Measurements from ENCODE around the gene IFT43. TPM values are rescaled to one million over a fixed set of nuclear protein-coding genes. Genes with fewer than 3 reads are reported as not detected.

The IFT43 gene
- total RNA-seq, 4 donors from 2014 or later = 16.2 to 31.4 (median 26.1) TPM

- no peaks in the 10 kb centered on the region for H3K36me3 ChIP-seq
- no peak for TF ChIP-seq CTCF (IDR thresholded peaks at IDR 0.05)
- 48 to 56% methylated on average over 8 of the region's 8 CpGs for WGBS, 2 donors
- peaks cover 0 to 13% (median 0%) of the 10 kb centered on the region in 4 donors for H3K9me3 ChIP-seq
- H3K4me1 ChIP-seq = no peaks in the 10 kb centered on the region
- H3K4me3 ChIP-seq = no peak overlapping the region
- H3K27ac ChIP-seq = no peak overlapping the region
- H3K27me3 ChIP-seq = no peaks in the 10 kb centered on the region
- DNase-seq (ENCODE audit: low spot score in 2 of 2) = no peak
Observed at GRCh38 chr14:76113691-76114090, 128.1 kb downstream of the IFT43 start.

GRCh38 chr14:76115010-76115422 lies 129.5 kb downstream of the IFT43 start:
- H3K27ac ChIP-seq = no peak overlapping the region
- DNase-seq (ENCODE audit: low spot score in 2 of 2) = no peak
- no peaks in the 10 kb centered on the region for H3K4me1 ChIP-seq
- no peak for TF ChIP-seq EP300 (IDR thresholded peaks at IDR 0.05)
- no peak for TF ChIP-seq POLR2A (IDR thresholded peaks at IDR 0.05)
- no peak for TF ChIP-seq CTCF (IDR thresholded peaks at IDR 0.05)
- H3K27me3 ChIP-seq = no peaks in the 10 kb centered on the region
- no peak overlapping the region for H3K4me3 ChIP-seq
- 55 to 73% methylated on average over 2 of the region's 2 CpGs for WGBS, 2 donors
- peaks cover 0 to 13% (median 0%) of the 10 kb centered on the region in 4 donors for H3K9me3 ChIP-seq
- H3K36me3 ChIP-seq = no peaks in the 10 kb centered on the region

GRCh38 chr14:76117789-76118484 lies 132.4 kb downstream of the IFT43 start:
- no peak for DNase-seq (ENCODE audit: low spot score in 2 of 2)
- Histone ChIP-seq H3K36me3 (no peaks in the 10 kb centered on the region), H3K4me1 (no peaks in the 10 kb centered on the region), H3K27ac (no peak overlapping the region), H3K27me3 (no peaks in the 10 kb centered on the region), H3K9me3 (peaks cover 0 to 10% (median 0%) of the 10 kb centered on the region in 4 donors), H3K4me3 (no peak overlapping the region)
- 32 to 39% methylated on average over 15 to 16 of the region's 16 CpGs for WGBS, 2 donors
- no peak for TF ChIP-seq EP300 (IDR thresholded peaks at IDR 0.05)
- no peak for TF ChIP-seq POLR2A (IDR thresholded peaks at IDR 0.05)
- no peak for TF ChIP-seq CTCF (IDR thresholded peaks at IDR 0.05)

- Histone ChIP-seq H3K4me1 (no peaks in the 10 kb centered on the region), H3K27ac (no peak overlapping the region), H3K4me3 (no peak overlapping the region), H3K9me3 (peaks cover 0 to 10% (median 0%) of the 10 kb centered on the region in 4 donors), H3K27me3 (no peaks in the 10 kb centered on the region), H3K36me3 (no peaks in the 10 kb centered on the region)
- DNase-seq (ENCODE audit: low spot score in 2 of 2) = no peak
- TF ChIP-seq CTCF (IDR thresholded peaks at IDR 0.05) (no peak), EP300 (IDR thresholded peaks at IDR 0.05) (no peak), POLR2A (IDR thresholded peaks at IDR 0.05) (no peak)
- WGBS, 2 donors = 71 to 80% methylated on average over 4 of the region's 4 CpGs
Observed at GRCh38 chr14:76118594-76118993, 133.0 kb downstream of the IFT43 start.

GRCh38 chr14:76121089-76121748 lies 135.7 kb downstream of the IFT43 start:
- WGBS, 2 donors = 64 to 66% methylated on average over 4 of the region's 4 CpGs
- TF ChIP-seq POLR2A (IDR thresholded peaks at IDR 0.05) (no peak), CTCF (IDR thresholded peaks at IDR 0.05) (no peak), EP300 (IDR thresholded peaks at IDR 0.05) (no peak)
- Histone ChIP-seq H3K9me3 (no peaks in the 10 kb centered on the region), H3K27ac (no peak overlapping the region), H3K4me3 (no peak overlapping the region), H3K36me3 (no peaks in the 10 kb centered on the region), H3K27me3 (no peaks in the 10 kb centered on the region), H3K4me1 (no peaks in the 10 kb centered on the region)
- DNase-seq (ENCODE audit: low spot score in 2 of 2) = no peak
